CD4-positive, alpha-beta T cell (primary cell): Measurements from ENCODE around the gene CLDN12. TPM values are rescaled to one million over a fixed set of nuclear protein-coding genes. Genes with fewer than 3 reads are reported as not detected.

Experiments
- ATAC-seq: fragments of 200-7000 bp; cut with Tn5 transposase; one replicate; pipeline ENCODE4 v1.10.0; 2022; ENCODE audit warnings: mild to moderate bottlenecking; ENCODE audit not compliant: poor library complexity
- CTCF ChIA-PET: fragments of 350-600 bp; sonication (Branson Sonifier 250); formaldehyde crosslinking; loops from one replicate; lab custom pipeline; 2021; ENCODE audit warnings: antibody characterized with exemption, inconsistent platforms; lab: Charles Lee
- POLR2A ChIA-PET: fragments of 350-600 bp; sonication (Branson Sonifier 250); formaldehyde crosslinking; loops from one replicate; lab custom pipeline; 2021; ENCODE audit warnings: antibody characterized with exemption, inconsistent platforms; lab: Charles Lee
- DNase-seq, 14 experiments: peaks; one replicate each; pipeline ENCODE4 v3.0.0-alpha.2; 2013 to 2020; ENCODE audit warnings: mixed read lengths in 2 of 14
- H3K27ac ChIP-seq, 2 donors: one replicate each; pipeline versions ENCODE4 v1.5.1 to v1.7.0; 2013; ENCODE audit warnings: low read length in 2 of 2, low read depth in 1 of 2, mild to moderate bottlenecking in 1 of 2
- H3K27me3 ChIP-seq, 2 experiments: 1 replicate in 1 of 2; 2 replicates in 1 of 2; pipeline versions ENCODE4 v1.6.1 to v1.7.0; 2013; ENCODE audit warnings: low read length in 2 of 2, control low read depth in 1 of 2, mild to moderate bottlenecking in 1 of 2, moderate library complexity in 1 of 2; ENCODE audit not compliant: insufficient read depth in 2 of 2, control insufficient read depth in 1 of 2
- H3K36me3 ChIP-seq: one replicate; pipeline ENCODE4 v1.6.1; 2013; ENCODE audit warnings: low read length, control low read depth; ENCODE audit not compliant: insufficient read depth
- H3K4me1 ChIP-seq: one replicate; pipeline ENCODE4 v1.6.1; 2013; ENCODE audit warnings: low read length, control low read depth; ENCODE audit not compliant: insufficient read depth
- H3K4me3 ChIP-seq: one replicate; pipeline ENCODE4 v1.5.1; 2013; ENCODE audit warnings: mild to moderate bottlenecking, low read length, moderate library complexity
- H3K9me3 ChIP-seq, 2 experiments: 1 replicate in 1 of 2; 2 replicates in 1 of 2; pipeline versions ENCODE4 v1.6.1 to v1.7.0; 2013; ENCODE audit warnings: low read length in 2 of 2, mild to moderate bottlenecking in 2 of 2, control low read depth in 1 of 2, moderate library complexity in 1 of 2; ENCODE audit not compliant: control insufficient read depth in 1 of 2, insufficient read depth in 1 of 2
- H3K27ac Mint-ChIP-seq: one replicate; pipeline ENCODE4 v1.8.0; 2020; ENCODE audit warnings: mixed read lengths
- H3K27me3 Mint-ChIP-seq: one replicate; pipeline ENCODE4 v1.8.0; 2021; ENCODE audit warnings: mixed read lengths
- H3K36me3 Mint-ChIP-seq: one replicate; pipeline ENCODE4 v1.8.0; 2021; ENCODE audit warnings: low read depth, mixed read lengths
- H3K4me1 Mint-ChIP-seq: one replicate; pipeline ENCODE4 v1.8.0; 2021; ENCODE audit warnings: low read depth, mixed read lengths
- H3K4me3 Mint-ChIP-seq: one replicate; pipeline ENCODE4 v1.8.0; 2020; ENCODE audit warnings: mild to moderate bottlenecking, mixed read lengths
- H3K9me3 Mint-ChIP-seq: one replicate; pipeline ENCODE4 v1.8.0; 2020; ENCODE audit warnings: mixed read lengths
- CTCF ChIP-seq: fragments of 200-600 bp; IDR thresholded peaks from one replicate; pipeline ENCODE4 v1.8.0; 2022; ENCODE audit warnings: antibody characterized with exemption, mild to moderate bottlenecking
- intact Hi-C, 2 experiments: fragments of 100-400 bp; cut with DNase I in 1 of 2; cut with micrococcal nuclease in 1 of 2; formaldehyde crosslinking; loops; one replicate each; pipeline versions ENCODE4 v1.15.1 to v1.9.0; 2023 to 2025; cut with DNase I, micrococcal nuclease
- total RNA-seq, 174 experiments: library from RNA in 2 of 174; stranded (reverse) in 2 of 174; gene quantifications; one replicate each; pipeline ENCODE4 v1.2.3 and lab custom pipeline; 2021 to 2026

Gene CLDN12
- total RNA-seq, 2 experiments from 2014 or later = 1.1 to 1.4 TPM

GRCh38 chr7:90408142-90408541 is 4.9 kb downstream of the CLDN12 start:
- H3K27ac Mint-ChIP-seq = no peak overlapping the region
- peaks cover 3% of the 10 kb centered on the region for H3K4me1 ChIP-seq
- H3K27ac ChIP-seq = no peak overlapping the region
- H3K4me3 ChIP-seq = no peak overlapping the region
- no peak for TF ChIP-seq CTCF
- no peaks in the 10 kb centered on the region for H3K9me3 ChIP-seq
- no peak for ATAC-seq
- H3K36me3 ChIP-seq = no peaks in the 10 kb centered on the region
- ChIA-PET CTCF (no interaction called here), POLR2A (no interaction called here)
- H3K9me3 Mint-ChIP-seq = no peaks in the 10 kb centered on the region
- H3K36me3 Mint-ChIP-seq = peaks cover 7% of the 10 kb centered on the region
- H3K27me3 Mint-ChIP-seq = no peaks in the 10 kb centered on the region
- intact Hi-C loops = loop anchor here in 1 of 2 experiments (5.0 kb wide), 1 partner anchor 161 kb away; the partner anchor contains the start of gene CFAP69
- H3K4me3 Mint-ChIP-seq = no peak overlapping the region
- H3K27me3 ChIP-seq = no peaks in the 10 kb centered on the region
- no peak for DNase-seq
- peaks cover 17% of the 10 kb centered on the region for H3K4me1 Mint-ChIP-seq

- Histone ChIP-seq H3K4me3 (no peak overlapping the region), H3K9me3 (no peaks in the 10 kb centered on the region), H3K27me3 (no peaks in the 10 kb centered on the region), H3K36me3 (no peaks in the 10 kb centered on the region), H3K27ac (no peak overlapping the region), H3K4me1 (no peaks in the 10 kb centered on the region)
- peaks cover 3% of the 10 kb centered on the region for H3K4me1 Mint-ChIP-seq
- intact Hi-C loops = loop anchor here in 1 of 2 experiments (5.0 kb wide), 1 partner anchor 162 kb away; the partner anchor contains the start of gene CFAP69
- H3K27ac Mint-ChIP-seq = no peak overlapping the region
- H3K36me3 Mint-ChIP-seq = no peaks in the 10 kb centered on the region
- no peaks in the 10 kb centered on the region for H3K9me3 Mint-ChIP-seq
- H3K27me3 Mint-ChIP-seq = no peaks in the 10 kb centered on the region
- ChIA-PET POLR2A (no interaction called here), CTCF (interaction anchor here (1.2 kb wide), 1 partner anchor 17 kb away, joined by 3 read pairs; no protein-coding TSS in a partner anchor)
- ATAC-seq (no peak), DNase-seq (no peak)
- TF ChIP-seq CTCF = no peak
- no peak overlapping the region for H3K4me3 Mint-ChIP-seq
Measured at GRCh38 chr7:90409667-90410066, 6.4 kb downstream of the CLDN12 start.

- intact Hi-C loops = no loop called here
- no peak overlapping the region for H3K4me3 Mint-ChIP-seq
Measured at GRCh38 chr7:90411510-90411909, 8.2 kb downstream of the CLDN12 start.

More at GRCh38 chr7:90411510-90411909, 8.2 kb downstream of the CLDN12 start:
- H3K9me3 ChIP-seq = no peaks in the 10 kb centered on the region
- Mint-ChIP-seq H3K27me3 (no peaks in the 10 kb centered on the region), H3K4me1 (no peaks in the 10 kb centered on the region), H3K9me3 (no peaks in the 10 kb centered on the region), H3K36me3 (no peaks in the 10 kb centered on the region), H3K27ac (no peak overlapping the region)
- no peak overlapping the region for H3K4me3 ChIP-seq
- DNase-seq (no peak), ATAC-seq (no peak)
- H3K27me3 ChIP-seq = no peaks in the 10 kb centered on the region
- H3K27ac ChIP-seq = no peak overlapping the region
- H3K36me3 ChIP-seq = no peaks in the 10 kb centered on the region
- ChIA-PET POLR2A (no interaction called here), CTCF (interaction anchor here (1.2 kb wide), 1 partner anchor 16 kb away, joined by 3 read pairs; no protein-coding TSS in a partner anchor)
- TF ChIP-seq CTCF = no peak
- H3K4me1 ChIP-seq = no peaks in the 10 kb centered on the region
